Dermis microvascular lymphatic vessel endothelial cell (primary cell): ENCODE data around the gene GALNT2. TPM values are rescaled to one million over a fixed set of nuclear protein-coding genes. Genes with fewer than 3 reads are reported as not detected.
A peak's percentile ranks its signal among the peaks of the same experiment; 100 is the strongest.

ENCODE experiments used
- DNase-seq, 2 donors: peaks; one replicate each; pipeline versions ENCODE4 v3.0.0 to v3.0.0-alpha.2; 2010; ENCODE audit warnings: low read depth in 2 of 2
- total RNA-seq: library from RNA; depleted of rRNA; stranded (reverse); fragments of >200 nt; gene quantifications from 2 replicates; pipeline ENCODE4 v1.2.1, GENCODE V29; 2014

GALNT2 gene
- total RNA-seq, 1 donor from 2014 or later: 38.1 TPM

DNA sequence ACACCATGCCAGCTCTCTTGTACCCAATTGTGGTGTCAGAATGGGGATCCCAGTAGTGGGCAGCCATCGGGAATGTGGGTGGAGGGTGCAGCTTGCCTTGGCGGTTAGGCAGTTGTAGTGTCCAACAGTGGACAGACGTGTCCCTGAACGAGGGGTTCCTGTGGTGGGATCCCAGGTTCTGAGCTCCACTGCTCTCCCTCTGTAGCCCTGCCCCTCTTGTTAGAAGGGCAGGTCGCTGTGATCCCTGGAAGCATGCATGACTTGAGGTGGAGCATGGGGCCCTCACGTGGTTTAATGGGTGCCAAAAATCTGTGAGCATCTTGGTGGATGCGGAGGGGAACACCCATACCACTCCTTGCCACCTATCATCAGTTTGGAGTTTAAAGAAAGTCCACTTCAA lies 4.3 kb downstream of the GALNT2 start:
- DNase-seq: no peak

GRCh38 chr1:230072296-230072695 lies 5.3 kb downstream of the GALNT2 start:
- DNase-seq: no peak

GRCh38 chr1:230072866-230073265 lies 5.8 kb downstream of the GALNT2 start:
- no peak for DNase-seq

DNA sequence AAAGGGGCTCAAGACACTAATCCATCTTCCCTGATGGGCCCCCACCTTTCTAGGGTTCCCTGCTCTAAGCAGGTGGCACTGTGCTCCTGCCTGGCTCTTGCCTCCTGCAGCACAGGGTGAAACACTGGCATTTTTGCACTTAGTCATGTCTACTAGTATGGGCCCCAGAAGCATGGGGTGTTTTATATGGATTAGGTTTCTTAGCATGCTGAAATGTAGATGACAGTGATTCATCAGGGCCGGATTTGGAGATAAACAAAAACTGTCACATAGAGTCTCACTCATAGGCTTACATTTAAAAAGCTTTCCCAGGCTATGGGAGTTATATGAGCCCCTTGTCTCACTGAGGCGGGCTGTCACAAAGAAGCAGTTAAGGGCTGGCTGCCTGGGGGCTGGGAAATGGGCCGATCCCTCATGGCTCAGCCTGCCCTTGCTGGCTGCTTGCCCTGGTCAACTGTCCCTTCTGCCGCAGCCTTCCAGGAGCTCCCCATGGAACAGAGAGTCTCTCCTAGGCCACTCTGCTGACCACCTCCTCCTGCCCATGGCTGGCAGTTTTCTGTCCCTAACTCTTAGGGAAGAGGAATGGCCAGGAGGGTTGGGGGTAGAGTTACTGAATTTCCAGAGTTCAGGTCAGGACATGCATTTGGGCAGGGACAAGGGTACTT lies 6.5 kb downstream of the GALNT2 start:
- DNase-seq: peak in 1 of 2 donors; percentile 11

GRCh38 chr1:230074270-230074669 lies 7.2 kb downstream of the GALNT2 start:
- DNase-seq: no peak

DNA sequence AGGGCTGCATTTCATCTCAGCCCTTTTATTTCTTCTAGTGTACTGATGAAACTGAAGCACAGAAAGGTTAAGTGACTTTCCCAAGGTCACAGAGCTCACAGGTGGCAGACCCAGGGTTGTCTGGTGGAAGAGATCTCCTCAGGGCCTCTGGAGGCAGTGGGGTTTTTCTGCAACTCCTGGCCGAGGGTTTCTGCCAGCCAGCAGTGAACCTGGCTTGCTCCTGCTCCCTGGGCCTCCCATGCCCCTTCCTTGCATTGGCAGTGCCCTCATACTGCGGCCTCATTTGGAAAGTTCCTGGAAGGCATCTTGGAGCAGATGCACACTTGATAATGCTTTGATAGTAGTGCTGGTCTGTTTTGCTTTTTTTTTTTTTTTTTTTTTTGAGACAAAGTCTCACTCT lies 7.7 kb downstream of the GALNT2 start:
- DNase-seq: no peak

- no peak for DNase-seq
Observed at GRCh38 chr1:230076121-230076520, 9.1 kb downstream of the GALNT2 start.

GRCh38 chr1:230077011-230077410 lies 10.0 kb downstream of the GALNT2 start:
- no peak for DNase-seq

DNA sequence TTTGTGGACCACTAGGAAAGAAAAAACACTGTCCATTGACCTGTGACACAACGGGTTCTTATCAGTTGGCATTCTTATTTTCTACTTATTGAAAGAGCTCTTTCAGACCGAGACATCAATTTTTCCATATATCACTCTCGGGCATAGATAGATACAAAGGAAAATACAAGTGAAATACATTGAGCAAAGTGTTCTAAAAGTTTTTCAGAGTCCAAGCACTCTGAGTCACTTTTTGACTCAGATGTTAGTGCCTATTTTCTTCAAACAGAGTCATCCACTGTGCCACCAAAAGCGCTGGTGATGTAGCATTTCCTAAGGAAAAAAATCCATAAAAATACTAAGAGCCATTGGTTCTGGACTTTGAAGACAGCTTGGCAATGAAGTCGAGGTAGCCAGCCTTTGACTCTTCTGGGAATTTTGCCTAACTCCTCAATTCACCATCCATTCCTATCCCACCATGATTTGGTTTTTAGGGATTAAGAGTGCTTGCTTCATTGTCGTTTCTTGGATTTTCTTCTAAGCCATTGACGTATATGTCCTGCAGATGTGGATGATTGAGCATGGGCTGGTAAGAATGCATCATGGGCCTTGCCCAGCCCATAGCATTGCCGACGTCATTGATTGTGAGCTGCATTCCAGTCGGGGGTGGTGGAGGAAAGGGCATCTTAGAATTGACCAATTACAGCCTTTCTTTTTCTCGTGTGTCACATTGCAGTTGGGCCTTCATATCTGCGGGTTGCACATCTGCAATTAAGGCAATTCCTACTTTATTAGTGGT lies 10.6 kb downstream of the GALNT2 start:
- no peak for DNase-seq

- DNase-seq: no peak
Observed at GRCh38 chr1:230079199-230080024, 12.4 kb downstream of the GALNT2 start.

- no peak for DNase-seq
Observed at GRCh38 chr1:230080822-230081221, 13.8 kb downstream of the GALNT2 start.

DNA sequence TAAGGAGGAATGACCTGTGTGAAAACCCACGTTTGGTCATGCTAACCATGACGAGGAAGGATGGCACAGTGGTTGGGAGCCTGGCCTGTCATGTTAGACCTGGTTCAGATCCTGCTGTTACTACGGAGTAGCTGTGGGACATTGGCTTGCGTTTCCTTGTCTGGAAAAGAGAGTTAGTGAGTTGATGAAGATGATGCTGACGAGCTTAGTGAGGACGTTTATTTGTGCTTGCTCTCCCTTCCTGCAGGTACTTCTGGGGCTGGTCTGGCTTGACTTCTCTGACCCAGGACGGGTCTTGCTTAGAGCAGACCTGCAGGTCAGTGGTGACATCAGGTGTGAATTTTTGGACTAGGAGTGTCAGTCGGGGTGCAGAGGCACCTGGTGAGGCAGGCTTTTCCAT lies 14.7 kb downstream of the GALNT2 start:
- DNase-seq: no peak

- DNase-seq: no peak
Observed at GRCh38 chr1:230082211-230082610, 15.2 kb downstream of the GALNT2 start.

- DNase-seq: no peak
Observed at GRCh38 chr1:230083053-230083452, 16.0 kb downstream of the GALNT2 start.

DNA sequence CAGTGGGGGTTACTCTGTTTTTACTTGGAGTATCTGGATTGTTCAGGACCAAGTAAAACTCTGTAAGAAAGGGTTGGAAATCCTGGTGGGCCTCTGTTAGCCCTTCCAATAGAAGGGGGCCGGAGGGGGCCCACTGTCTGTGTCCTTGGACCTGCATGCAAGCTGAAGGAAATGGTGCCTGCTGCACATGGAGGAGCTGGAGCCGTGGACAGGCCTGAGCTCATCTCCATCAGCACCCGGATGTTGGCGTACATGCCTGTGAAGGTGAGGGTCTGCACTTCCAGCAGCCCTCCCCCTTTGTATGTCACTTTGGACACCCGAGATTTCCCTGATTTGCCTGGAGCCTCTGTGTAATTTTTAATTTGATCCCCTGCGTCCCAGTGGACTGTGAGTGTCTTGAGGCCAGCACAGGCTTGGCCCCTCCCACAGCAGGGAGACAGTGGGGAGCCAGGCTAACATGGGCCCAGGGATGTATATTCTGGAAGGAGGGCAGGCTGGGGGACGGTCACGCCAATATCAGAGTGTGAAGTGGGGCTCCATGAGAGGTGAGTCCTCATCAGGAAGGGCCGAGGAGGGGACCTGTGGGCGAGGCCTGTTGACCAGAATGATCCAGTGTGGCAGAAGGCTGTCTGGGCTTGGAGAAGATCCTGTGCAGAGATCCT lies 16.8 kb downstream of the GALNT2 start:
- DNase-seq: no peak

DNA sequence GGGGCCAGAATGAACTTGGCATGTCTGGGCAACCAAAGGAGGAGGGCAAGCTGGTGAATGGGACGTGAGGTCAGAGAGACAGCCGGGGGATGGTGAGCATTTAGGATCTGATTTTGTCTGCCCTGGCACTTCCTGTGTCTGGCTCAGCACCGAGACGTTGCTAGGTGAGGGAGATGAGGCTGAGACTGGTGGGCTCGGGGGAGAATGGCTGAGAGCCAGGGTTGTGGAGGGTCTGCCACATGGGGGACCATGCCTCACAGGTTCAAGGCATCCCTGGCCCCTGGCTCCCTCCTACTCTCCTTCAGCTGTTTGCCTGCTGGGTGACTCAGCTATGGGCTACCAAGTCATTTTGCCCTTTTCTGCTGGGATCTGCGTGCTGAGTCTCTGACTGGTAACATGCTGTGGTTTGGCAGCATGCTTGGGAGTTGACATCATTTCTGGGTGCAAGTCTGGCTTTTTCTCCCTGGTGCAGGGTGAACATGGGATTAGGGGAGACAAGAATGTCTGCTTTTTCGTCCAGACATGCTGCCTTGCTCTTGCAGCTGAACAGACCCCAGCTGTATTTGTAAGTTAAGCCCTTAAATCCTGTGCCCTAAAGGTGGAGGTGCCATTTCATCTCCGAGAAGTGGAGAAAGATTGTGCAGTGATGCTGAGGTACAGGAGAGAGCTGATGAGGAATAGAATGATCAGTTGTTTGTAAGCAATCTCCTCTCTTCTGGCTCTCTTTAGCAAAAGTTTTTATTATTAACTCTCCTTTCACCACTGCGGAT lies 17.6 kb downstream of the GALNT2 start:
- peak in 1 of 2 donors; percentile 67 for DNase-seq

DNA sequence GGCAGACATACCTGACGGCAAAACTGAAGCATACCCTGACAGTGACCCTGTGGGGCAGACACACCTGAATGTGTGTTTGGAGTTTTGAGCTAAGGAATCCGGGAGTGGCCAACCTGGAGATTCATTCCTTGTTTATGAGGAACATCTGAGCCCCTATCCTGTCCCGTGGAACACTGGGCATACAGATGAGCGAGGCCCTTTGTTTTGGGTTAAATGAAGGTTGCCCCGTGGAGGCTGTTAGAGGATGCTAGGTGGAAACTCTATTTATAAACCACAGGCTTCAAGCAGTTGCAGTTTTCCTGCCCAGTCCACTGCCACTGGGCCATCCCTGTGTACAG lies 18.1 kb downstream of the GALNT2 start:
- no peak for DNase-seq

DNA sequence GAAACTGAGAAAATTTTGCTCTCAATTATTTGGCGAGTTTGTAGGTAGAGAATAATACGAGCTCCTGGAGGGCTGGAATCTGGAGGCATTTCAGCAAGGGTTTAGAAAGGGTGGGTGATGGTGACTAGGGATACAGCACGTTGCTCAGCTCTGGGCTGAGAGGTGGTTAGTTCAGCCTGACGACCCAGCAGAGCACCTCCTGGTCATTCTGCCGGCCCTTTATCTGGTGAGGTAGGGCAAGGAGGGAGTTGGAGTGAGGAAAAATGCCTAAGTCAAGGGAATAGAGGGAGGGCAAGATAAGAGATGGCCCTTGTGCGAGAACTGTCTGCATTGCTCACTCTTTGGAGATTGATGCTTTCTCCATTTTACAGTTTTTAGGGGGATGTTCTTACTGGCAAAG lies 19.1 kb downstream of the GALNT2 start:
- no peak for DNase-seq

GRCh38 chr1:230087028-230087716 lies 20.1 kb downstream of the GALNT2 start:
- no peak for DNase-seq

GRCh38 chr1:230087717-230088105 lies 20.7 kb downstream of the GALNT2 start:
- no peak for DNase-seq
